Activated CD4-positive, CD25-positive, alpha-beta regulatory T cell treated with anti-CD3 and anti-CD28 coated beads, Interleukin-2, amount 50 U/mL, for 72 hours (primary cell): ENCODE results near the gene COX17.

Source experiments
- DNase-seq: peaks from one replicate; pipeline ENCODE4 v3.0.0; 2021

The COX17 gene

DNA sequence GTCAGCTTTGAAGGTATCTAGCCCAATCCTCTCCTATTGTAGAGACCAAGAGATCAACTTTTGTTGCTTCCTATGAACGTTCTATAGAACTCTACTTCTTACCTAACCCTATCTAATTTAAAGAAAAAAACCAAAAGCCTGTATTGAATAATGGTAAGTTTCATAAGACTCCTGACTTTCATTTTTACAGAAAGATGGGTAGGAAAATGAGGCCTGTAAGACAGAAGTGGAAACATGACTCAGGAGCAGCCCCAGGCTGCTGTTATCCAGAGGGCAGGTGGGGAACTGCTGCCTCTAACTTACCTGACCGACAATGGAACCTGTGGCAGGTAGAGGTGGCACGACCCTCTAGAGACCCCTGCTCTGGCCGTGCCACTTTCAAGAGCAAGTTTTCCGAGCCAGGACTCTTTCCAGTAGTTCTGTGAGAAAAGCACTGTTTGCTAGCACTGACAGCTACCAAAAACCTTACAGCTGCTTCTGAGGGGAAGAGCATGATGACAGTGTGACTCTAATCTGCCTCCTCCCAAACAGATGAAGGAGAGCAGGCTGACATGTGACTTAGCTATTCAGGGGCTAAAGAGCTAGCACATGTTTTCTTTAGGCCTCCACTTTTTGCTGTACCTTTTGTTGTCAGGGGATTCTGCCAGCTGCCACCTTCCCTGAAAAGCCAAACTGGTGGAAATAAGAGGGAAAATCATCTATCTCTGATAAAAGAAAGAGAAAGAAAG is 34.3 kb downstream of the COX17 start:
- no peak for DNase-seq

DNA sequence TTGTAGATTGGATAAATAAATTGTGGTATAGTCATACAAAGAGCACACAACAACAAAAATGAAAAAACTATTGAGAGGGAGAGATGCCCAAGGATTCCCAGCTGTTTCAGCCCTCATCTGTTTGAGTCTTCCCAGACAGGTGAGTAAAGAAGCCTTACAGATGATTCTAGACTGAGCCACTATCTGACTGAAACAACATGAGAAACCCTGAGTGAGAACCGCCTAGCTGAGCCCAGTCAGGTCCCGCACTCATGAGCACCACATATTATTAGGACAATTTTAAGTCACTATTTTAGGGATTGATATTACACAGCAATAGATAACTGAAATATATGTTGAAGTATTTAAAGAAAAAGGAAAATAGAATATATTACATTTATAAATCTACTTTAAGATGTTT is 35.8 kb downstream of the COX17 start:
- no peak for DNase-seq

- DNase-seq: no peak
Measured at GRCh38 chr3:119639494-119640350, 37.5 kb downstream of the COX17 start.

- no peak for DNase-seq
Measured at GRCh38 chr3:119637679-119638477, 39.3 kb downstream of the COX17 start.

- no peak for DNase-seq
Measured at GRCh38 chr3:119636891-119637611, 40.2 kb downstream of the COX17 start.

- no peak for DNase-seq
Measured at GRCh38 chr3:119636249-119636648, 41.0 kb downstream of the COX17 start.

DNA sequence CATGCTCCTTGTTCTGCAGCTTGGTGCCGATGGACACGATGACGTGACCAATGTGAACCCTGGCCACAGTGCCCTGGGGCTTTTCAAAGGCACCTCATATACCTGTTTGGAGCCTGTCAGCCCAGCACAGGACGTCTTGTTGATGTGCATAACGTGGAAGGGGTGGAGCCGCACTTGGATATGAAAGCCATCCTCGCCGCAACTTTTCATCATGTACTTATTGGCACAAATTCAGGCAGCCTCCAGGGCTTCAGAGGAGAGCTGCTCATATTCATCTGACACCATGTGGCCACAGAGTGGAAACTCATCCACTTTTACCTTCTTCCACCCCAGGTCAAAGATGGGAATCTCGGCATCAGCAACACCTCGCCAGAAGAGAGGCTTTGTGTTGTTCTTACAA is 41.5 kb downstream of the COX17 start:
- DNase-seq: no peak

DNA sequence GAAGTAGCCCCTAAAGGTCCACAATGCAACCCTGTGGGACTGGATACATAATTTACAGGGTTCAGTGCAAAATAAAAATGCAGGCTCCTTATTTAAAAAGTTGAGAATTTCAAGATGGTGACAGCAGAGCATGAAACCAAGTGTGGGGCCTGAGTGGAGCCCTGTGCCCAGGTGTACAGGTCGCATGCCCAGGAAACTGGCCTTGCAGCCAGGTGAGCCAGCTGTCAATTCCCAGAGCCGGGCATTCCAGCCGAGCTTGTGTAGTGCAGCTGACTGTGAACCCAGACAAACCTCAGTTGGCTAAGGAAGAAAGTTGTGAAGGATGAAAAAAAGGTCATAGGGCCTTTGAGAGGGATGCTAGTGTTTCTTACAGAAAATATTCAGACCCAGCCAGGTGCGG is 44.4 kb downstream of the COX17 start:
- DNase-seq: no peak

- DNase-seq: no peak
Measured at GRCh38 chr3:119632216-119632615, 45.0 kb downstream of the COX17 start.

DNA sequence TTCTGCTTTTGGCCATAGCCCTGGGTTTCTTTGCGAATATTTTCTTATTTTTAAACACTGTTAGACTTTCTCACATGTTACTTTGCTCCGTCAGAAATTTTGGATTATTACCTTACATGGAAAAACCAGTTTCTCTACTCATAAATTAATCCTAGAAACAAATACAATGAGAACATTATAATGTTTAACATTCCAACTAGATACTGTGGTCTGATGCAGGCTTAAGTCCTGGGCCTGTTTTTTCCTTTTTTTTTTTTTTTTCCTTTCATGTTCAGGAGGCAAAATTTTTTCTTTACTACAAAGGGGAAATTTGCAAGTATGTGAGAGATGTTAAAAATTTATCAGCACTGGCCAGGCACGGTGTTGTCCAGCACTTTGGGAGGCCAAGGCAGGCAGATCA is 45.7 kb downstream of the COX17 start:
- no peak for DNase-seq

DNA sequence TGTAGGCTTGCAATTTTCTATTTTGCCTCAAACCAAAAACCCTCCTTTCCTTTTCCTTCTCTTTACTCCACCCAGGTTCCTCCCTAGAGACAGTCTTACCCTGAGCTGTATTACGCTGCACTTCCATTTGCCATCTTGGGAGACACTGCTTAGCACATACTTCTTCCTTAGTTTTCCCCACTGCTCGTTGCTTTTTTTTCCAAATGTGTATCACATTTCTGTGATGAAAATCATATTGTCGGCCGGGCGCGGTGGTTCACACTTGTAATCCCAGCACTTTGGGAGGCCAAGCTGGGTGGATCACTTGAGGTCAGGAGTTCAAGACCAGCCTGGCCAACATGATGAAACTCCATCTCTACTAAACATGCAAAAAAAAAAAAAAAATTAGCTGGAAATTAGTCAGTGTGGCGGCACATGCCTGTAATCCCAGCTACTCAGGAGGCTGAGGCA is 46.3 kb downstream of the COX17 start:
- DNase-seq: no peak

DNA sequence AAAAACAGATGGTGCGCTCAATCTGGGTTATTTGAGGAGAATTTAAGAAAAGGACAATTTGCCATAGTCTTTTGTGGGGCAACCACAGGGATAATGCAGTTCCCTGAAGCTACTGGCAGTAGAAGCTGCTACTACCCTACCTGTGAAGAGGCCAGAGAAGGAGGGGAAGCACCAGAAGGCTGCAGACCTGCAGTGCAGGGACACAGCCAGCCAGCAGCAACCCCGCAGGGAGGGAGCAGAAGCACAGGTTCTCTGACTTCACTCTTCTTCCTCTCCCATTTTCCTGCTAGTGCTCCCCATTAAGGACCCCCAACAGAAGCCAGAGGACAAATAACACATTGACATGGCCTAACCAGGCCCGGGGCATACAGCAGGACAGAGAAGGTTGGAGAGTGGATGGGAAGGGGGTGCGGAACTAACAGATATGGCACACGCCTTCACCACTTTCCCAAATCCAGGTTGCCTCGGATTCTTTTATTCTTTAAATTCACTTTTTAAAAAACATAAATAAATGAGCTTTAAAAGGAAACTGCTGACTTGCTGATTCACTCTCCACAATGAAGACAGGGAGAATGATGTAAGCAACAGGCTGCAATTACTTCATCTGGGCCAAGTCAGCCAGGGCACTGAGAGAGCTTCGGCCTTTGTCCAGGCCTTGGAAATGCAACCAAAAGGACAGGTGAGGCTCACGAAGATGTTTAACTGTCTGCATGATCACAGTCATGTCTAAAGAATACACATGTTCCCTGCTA is 46.9 kb downstream of the COX17 start:
- DNase-seq: no peak

- no peak for DNase-seq
Measured at GRCh38 chr3:119628816-119629445, 48.3 kb downstream of the COX17 start.

DNA sequence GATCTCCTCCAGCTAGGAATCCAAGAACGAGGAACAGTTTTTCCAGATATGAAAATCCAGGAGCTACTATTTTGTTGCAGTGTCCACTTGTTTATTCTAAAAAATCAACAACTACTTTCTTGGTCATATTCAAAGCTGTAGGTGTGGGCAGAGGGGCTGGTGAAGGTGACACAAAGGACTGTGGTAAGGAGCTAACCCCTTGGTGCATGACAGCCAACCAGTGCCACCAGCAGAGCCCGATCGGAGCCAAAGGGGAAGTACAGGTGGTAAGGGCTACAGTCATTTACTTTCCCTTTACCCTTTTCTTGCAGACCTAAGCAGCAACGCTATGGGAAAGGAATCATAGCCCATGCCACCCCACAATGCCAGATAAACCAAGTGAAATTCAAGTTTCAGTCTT is 48.8 kb downstream of the COX17 start:
- peak; percentile 58 for DNase-seq

- DNase-seq: no peak
Measured at GRCh38 chr3:119627461-119627860, 49.7 kb downstream of the COX17 start.

DNA sequence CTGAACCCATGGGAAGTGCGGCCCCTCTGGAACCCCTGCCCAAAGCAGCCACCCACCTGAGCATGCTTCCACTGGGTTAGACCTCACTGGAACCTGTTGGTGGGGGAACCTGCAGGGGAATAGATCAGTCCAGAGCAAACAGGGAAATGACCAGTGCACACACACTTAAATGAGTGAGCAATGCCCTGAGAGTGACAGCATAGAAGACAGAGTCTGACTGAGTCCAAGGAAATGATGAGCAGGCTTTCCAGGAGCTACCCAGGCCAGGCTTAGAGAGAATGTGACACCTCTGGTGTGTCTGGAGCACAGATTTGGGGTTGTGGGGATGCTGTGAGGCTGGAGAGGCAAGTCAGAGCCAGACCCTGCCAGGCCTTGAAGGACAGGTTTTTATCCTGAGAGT is 51.0 kb downstream of the COX17 start:
- DNase-seq: no peak

DNA sequence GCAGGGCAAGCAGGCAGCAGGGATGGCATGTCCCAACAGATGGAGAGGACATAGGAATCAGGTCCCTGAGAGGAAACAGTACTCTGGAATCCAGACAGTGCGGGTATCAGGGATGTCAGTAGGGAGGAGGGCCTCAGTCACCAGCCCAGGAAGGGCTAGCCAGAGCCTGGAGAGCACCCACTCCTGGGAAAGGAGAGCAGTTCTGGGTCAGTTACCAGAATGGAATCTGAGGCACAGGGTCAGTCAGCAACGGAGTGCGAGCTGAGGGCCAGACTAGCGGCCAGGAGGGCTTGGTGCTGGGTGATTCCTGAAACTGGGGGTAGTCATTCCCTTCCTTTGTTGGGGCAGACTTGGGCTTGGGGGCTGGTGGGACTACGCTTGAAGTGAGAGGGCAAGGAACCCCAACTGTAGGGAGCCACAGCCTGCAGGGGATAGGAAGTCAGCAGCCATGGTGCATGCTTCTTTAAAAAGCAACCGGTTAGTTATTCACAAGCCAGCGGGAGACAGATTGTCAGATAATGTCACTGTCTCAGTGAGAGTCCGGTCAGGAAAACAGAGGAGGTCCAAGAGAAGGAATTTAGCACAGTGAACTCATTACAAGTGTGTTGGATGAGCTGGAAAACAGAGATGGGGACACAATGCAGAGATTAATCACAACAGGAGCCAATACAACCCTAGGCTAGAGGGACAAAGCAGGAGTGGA is 51.6 kb downstream of the COX17 start:
- DNase-seq: no peak

DNA sequence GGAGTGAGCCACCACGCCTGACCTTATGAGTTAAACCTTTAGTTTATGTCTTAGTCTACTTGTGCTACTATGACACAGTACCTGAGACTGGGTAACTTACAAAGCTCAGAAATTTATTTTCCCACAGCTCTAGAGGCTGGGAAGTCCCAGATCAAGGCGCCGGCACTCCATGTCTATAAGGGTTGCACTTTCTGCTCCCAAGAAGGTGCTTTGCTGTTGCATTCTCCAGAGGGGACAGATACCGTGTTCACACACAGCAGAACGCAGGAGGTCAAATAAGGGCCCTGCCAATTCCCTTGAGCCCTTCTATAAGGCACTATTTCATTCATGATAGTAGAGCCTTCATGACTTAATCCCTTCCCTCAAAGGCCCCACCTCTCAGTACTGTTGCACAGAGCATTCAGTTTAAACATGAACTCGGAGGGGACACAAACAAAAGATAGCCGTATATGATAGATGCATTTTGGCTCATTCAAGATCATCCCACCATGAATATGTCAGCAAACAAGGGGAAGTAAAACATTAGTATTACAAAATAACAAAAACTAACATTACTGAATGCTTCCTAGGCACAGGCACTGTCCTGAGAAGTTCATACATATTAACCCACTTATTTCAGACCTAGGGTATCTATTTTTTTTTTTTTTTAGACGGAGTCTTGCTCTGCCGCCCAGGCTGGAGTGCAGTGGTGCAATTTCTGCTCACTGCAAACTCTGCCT is 53.0 kb downstream of the COX17 start:
- no peak for DNase-seq

DNA sequence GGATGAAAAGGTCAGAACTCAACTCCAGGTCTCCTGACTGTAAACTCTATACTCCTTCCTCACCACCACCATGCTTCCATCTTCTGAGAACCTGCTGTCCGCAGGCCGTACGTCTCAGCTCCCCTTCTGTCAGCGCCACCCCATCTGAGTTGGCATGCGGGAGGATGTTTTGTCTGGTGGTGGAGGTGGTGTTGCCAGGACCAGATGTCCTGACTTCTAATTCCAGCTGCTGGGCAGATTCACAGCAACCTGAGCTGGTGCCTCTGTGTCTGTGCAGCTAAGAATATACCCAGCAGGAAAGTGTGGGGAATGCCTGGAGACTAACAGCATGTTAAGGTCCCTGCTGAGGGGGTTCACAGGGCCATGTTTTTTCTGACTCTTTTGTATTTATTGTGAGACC is 56.3 kb downstream of the COX17 start:
- no peak for DNase-seq
